Retinal pigment epithelial cell (primary cell): ENCODE measurements around the gene TFAP2C.

ENCODE experiments used
- DNase-seq: peaks from one replicate; pipeline ENCODE4 v3.0.0-alpha.2; 2010; ENCODE audit warnings: low read depth
- H3K4me3 ChIP-seq: 2 replicates; pipeline ENCODE4 v1.5.1; 2011; ENCODE audit warnings: mild to moderate bottlenecking, low read length, control low read depth, moderate library complexity
- CTCF ChIP-seq: conservative IDR thresholded peaks from 2 replicates; pipeline ENCODE4 v1.5.1; 2011; ENCODE audit warnings: low read depth, low read length, control low read depth, inconsistent platforms

The TFAP2C gene

GRCh38 chr20:56589633-56590032, 39.5 kb upstream of the TFAP2C start:
- no peak for TF ChIP-seq CTCF
- H3K4me3 ChIP-seq: no peak overlapping the region
- no peak for DNase-seq

GRCh38 chr20:56590888-56591287, 38.2 kb upstream of the TFAP2C start:
- no peak overlapping the region for H3K4me3 ChIP-seq
- TF ChIP-seq CTCF: no peak
- DNase-seq: no peak

GRCh38 chr20:56592211-56592610, 36.9 kb upstream of the TFAP2C start:
- no peak overlapping the region for H3K4me3 ChIP-seq
- no peak for TF ChIP-seq CTCF
- DNase-seq: no peak

GRCh38 chr20:56592817-56593216, 36.3 kb upstream of the TFAP2C start:
- H3K4me3 ChIP-seq: no peak overlapping the region
- no peak for DNase-seq
- TF ChIP-seq CTCF: no peak

- no peak overlapping the region for H3K4me3 ChIP-seq
- no peak for DNase-seq
- TF ChIP-seq CTCF: no peak
Measured at GRCh38 chr20:56595746-56596475, 33.2 kb upstream of the TFAP2C start.

- TF ChIP-seq CTCF: no peak
- H3K4me3 ChIP-seq: no peak overlapping the region
- DNase-seq: no peak
Measured at GRCh38 chr20:56601166-56601565, 27.9 kb upstream of the TFAP2C start.

- no peak for DNase-seq
- TF ChIP-seq CTCF: no peak
- no peak overlapping the region for H3K4me3 ChIP-seq
Measured at GRCh38 chr20:56604673-56605072, 24.4 kb upstream of the TFAP2C start.
